K562 (cell line): ENCODE data around the gene OR52M1.

Experiments
- BACH1 ChIP-seq: fragments of 200-800 bp; sonication (Bioruptor generic); IDR thresholded peaks from 2 replicates; pipeline ENCODE4 v1.6.1; 2016; ENCODE audit warnings: missing genetic modification characterization, missing compliant biosample characterization
- ETV6 ChIP-seq, 3 experiments: fragments of 150-350 bp in 1 of 3; sonication (generic) in 1 of 3; formaldehyde crosslinking in 1 of 3; IDR thresholded peaks; 2 replicates each; pipeline versions ENCODE4 v1.6.1 to v1.8.0; 2014 to 2022; ENCODE audit warnings: borderline replicate concordance in 2 of 3, low read depth in 2 of 3, antibody characterized with exemption in 1 of 3, low read length in 1 of 3, mild to moderate bottlenecking in 1 of 3, missing genetic modification reagents in 1 of 3
- EZH2 ChIP-seq: IDR thresholded peaks from 2 replicates; pipeline ENCODE4 v1.6.1; 2012; ENCODE audit warnings: low read depth, mild to moderate bottlenecking, inconsistent platforms, low read length, borderline replicate concordance
- MEF2D ChIP-seq: conservative IDR thresholded peaks from 2 replicates; pipeline ENCODE4 v1.6.1; 2016; ENCODE audit warnings: low read depth, missing genetic modification characterization, missing compliant biosample characterization
- NRF1 ChIP-seq, 2 experiments: fragments of 450-650 bp; IDR thresholded peaks in 1 of 2; conservative IDR thresholded peaks in 1 of 2; 2 replicates each; pipeline ENCODE4 v1.6.1; 2014; ENCODE audit warnings: mild to moderate bottlenecking in 2 of 2
- RBFOX2 ChIP-seq: fragments of 200-400 bp; formaldehyde crosslinking; IDR thresholded peaks from 2 replicates; pipeline ENCODE4 v1.6.1; 2017; ENCODE audit warnings: low read depth, mild to moderate bottlenecking, low read length, moderate library complexity
- SREBF2 ChIP-seq: sonication (generic); formaldehyde crosslinking; IDR thresholded peaks from 2 replicates; pipeline ENCODE4 v1.4.0; 2020; ENCODE audit warnings: mild to moderate bottlenecking, missing genetic modification reagents
- ZNF436 ChIP-seq: fragments of 250-450, 450-650 bp; sonication (Bioruptor Pico); formaldehyde crosslinking; IDR thresholded peaks from 2 replicates; pipeline ENCODE4 v1.7.0; 2020; ENCODE audit warnings: mild to moderate bottlenecking
- TF ChIP-seq, protein P1 (sequence below), 3 experiments: IDR thresholded peaks in 2 of 3; conservative IDR thresholded peaks in 1 of 3; 2 replicates each; pipeline ENCODE4 v1.5.1; 2011 to 2012; ENCODE audit warnings: low read length in 3 of 3, mild to moderate bottlenecking in 3 of 3, control low read depth in 2 of 3, improper control_type of control experiment in 1 of 3, inconsistent platforms in 1 of 3, low read depth in 1 of 3, mixed read lengths in 1 of 3, moderate library complexity in 1 of 3; ENCODE audit not compliant: insufficient read depth in 2 of 3
- TF ChIP-seq, protein P2 (sequence below): fragments of 150-350 bp; conservative IDR thresholded peaks from 2 replicates; pipeline ENCODE4 v1.6.1; 2014; ENCODE audit warnings: low read length
- TF ChIP-seq, protein P3 (sequence below), 2 experiments: fragments of 450-650 bp; IDR thresholded peaks; 2 replicates each; pipeline ENCODE4 v1.6.1; 2016

DNA sequence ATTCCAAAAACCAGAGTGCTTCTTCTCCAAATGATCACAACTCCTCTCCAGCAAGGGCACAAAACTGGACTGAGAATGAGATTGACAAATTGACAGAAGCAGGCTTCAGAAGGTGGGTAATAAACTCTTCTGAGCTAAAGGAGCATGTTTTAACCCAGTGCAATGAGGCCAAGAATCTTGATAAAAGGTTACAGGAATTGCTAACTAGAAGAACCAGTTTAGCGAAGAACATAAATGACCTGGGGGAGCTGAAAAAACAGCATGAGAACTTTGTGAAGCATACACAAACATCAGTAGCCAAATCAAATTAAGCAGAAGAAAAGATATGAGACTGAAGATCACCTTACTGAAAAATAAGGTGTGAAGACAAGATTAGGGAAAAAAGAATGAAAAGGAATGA lies 15.5 kb downstream of the OR52M1 start:
- no peak for TF ChIP-seq BACH1 (tag)
- TF ChIP-seq, protein P1, sequence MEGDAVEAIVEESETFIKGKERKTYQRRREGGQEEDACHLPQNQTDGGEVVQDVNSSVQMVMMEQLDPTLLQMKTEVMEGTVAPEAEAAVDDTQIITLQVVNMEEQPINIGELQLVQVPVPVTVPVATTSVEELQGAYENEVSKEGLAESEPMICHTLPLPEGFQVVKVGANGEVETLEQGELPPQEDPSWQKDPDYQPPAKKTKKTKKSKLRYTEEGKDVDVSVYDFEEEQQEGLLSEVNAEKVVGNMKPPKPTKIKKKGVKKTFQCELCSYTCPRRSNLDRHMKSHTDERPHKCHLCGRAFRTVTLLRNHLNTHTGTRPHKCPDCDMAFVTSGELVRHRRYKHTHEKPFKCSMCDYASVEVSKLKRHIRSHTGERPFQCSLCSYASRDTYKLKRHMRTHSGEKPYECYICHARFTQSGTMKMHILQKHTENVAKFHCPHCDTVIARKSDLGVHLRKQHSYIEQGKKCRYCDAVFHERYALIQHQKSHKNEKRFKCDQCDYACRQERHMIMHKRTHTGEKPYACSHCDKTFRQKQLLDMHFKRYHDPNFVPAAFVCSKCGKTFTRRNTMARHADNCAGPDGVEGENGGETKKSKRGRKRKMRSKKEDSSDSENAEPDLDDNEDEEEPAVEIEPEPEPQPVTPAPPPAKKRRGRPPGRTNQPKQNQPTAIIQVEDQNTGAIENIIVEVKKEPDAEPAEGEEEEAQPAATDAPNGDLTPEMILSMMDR (IDR thresholded peaks at IDR 0.05 in 2 of 3, conservative IDR thresholded peaks at IDR 0.05 in 1 of 3; ENCODE audit: insufficient read depth in 2 of 3, low read depth in 1 of 3, low read length in 3 of 3) = no peak
- no peak for TF ChIP-seq ETV6 (IDR thresholded peaks at IDR 0.05; ENCODE audit: borderline replicate concordance in 1 of 2, low read depth in 2 of 2, low read length in 1 of 2)
- TF ChIP-seq ETV6 (CRISPR knock-in tag; IDR thresholded peaks at IDR 0.05; ENCODE audit: borderline replicate concordance) = no peak
- no peak for TF ChIP-seq MEF2D
- TF ChIP-seq SREBF2 (CRISPR knock-in tag) = no peak
- TF ChIP-seq, protein P2, sequence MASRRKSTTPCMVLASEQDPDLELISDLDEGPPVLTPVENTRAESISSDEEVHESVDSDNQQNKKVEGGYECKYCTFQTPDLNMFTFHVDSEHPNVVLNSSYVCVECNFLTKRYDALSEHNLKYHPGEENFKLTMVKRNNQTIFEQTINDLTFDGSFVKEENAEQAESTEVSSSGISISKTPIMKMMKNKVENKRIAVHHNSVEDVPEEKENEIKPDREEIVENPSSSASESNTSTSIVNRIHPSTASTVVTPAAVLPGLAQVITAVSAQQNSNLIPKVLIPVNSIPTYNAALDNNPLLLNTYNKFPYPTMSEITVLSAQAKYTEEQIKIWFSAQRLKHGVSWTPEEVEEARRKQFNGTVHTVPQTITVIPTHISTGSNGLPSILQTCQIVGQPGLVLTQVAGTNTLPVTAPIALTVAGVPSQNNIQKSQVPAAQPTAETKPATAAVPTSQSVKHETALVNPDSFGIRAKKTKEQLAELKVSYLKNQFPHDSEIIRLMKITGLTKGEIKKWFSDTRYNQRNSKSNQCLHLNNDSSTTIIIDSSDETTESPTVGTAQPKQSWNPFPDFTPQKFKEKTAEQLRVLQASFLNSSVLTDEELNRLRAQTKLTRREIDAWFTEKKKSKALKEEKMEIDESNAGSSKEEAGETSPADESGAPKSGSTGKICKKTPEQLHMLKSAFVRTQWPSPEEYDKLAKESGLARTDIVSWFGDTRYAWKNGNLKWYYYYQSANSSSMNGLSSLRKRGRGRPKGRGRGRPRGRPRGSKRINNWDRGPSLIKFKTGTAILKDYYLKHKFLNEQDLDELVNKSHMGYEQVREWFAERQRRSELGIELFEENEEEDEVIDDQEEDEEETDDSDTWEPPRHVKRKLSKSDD = no peak
- TF ChIP-seq RBFOX2 = no peak
- TF ChIP-seq EZH2 = no peak
- no peak for TF ChIP-seq ZNF436 (CRISPR knock-in tag)
- TF ChIP-seq, protein P3, sequence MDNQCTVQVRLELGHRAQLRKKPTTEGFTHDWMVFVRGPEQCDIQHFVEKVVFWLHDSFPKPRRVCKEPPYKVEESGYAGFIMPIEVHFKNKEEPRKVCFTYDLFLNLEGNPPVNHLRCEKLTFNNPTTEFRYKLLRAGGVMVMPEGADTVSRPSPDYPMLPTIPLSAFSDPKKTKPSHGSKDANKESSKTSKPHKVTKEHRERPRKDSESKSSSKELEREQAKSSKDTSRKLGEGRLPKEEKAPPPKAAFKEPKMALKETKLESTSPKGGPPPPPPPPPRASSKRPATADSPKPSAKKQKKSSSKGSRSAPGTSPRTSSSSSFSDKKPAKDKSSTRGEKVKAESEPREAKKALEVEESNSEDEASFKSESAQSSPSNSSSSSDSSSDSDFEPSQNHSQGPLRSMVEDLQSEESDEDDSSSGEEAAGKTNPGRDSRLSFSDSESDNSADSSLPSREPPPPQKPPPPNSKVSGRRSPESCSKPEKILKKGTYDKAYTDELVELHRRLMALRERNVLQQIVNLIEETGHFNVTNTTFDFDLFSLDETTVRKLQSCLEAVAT (IDR thresholded peaks at IDR 0.05) = no peak
- TF ChIP-seq NRF1 (conservative IDR thresholded peaks at IDR 0.05 in 1 of 2, IDR thresholded peaks at IDR 0.05 in 1 of 2) = no peak
